Prostate gland (tissue), 2 donors: ENCODE results near the gene CFAP20DC.

ENCODE experiments used
- POLR2A ChIP-seq: fragments of 450-650 bp; IDR thresholded peaks from one replicate; pipeline ENCODE4 v1.6.1; 2016; ENCODE audit warnings: antibody characterized with exemption, mild to moderate bottlenecking
- TF ChIP-seq, protein P1 (sequence below), 4 experiments: fragments of 200-600 bp in 2 of 4; fragments of 450-650 bp in 2 of 4; sonication (generic) in 2 of 4; IDR thresholded peaks; 1 replicate in 3 of 4; 2 replicates in 1 of 4; pipeline ENCODE4 v1.5.1; 2016 to 2019; ENCODE audit warnings: antibody characterized with exemption in 4 of 4, mild to moderate bottlenecking in 2 of 4, moderate library complexity in 2 of 4

DNA sequence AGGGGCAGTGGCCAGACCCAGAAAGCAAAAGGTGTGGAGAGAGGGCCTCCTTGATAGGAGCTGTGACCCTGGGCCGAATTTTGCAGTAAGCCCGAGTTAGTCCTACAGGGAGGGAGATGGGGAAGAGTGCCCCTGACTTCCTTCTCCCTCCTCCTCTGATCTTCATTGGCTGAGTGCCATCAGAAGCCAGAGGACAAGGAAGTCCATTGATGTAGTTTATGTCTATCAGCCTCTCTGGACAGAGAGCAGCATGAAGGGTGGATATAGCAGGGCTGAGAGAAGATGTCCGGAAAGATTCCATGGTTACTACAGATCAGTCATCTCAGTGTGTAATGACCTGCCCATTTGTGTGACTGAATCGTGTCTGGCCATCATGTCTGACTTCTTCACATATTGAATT, 280.8 kb downstream of the CFAP20DC start:
- TF ChIP-seq, protein P1, sequence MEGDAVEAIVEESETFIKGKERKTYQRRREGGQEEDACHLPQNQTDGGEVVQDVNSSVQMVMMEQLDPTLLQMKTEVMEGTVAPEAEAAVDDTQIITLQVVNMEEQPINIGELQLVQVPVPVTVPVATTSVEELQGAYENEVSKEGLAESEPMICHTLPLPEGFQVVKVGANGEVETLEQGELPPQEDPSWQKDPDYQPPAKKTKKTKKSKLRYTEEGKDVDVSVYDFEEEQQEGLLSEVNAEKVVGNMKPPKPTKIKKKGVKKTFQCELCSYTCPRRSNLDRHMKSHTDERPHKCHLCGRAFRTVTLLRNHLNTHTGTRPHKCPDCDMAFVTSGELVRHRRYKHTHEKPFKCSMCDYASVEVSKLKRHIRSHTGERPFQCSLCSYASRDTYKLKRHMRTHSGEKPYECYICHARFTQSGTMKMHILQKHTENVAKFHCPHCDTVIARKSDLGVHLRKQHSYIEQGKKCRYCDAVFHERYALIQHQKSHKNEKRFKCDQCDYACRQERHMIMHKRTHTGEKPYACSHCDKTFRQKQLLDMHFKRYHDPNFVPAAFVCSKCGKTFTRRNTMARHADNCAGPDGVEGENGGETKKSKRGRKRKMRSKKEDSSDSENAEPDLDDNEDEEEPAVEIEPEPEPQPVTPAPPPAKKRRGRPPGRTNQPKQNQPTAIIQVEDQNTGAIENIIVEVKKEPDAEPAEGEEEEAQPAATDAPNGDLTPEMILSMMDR (IDR thresholded peaks at IDR 0.05), result no peak
- TF ChIP-seq POLR2A, result no peak
